Stimulated activated CD4-positive, alpha-beta T cell treated with anti-CD3 and anti-CD28 coated beads, Interleukin-2, amount 100 ng/mL, for 4 hours (primary cell): ENCODE data around the gene MAP2K2.
"Not testable (repeated sequence)": the region's sequence is repeated elsewhere in the genome, so short reads cannot be mapped to it uniquely, and the experiment has no call there.

Experiments
- DNase-seq: peaks from one replicate; pipeline ENCODE4 v3.0.0-alpha.2; 2020; ENCODE audit warnings: low read depth

Gene MAP2K2

GRCh38 chr19:4123615-4124568 lies at the start of gene MAP2K2:
Gene MAP2K2, minus strand, starts transcription at chr19:4124122. Its CDS starts 247 bp downstream, at chr19:4123875.
- DNase-seq: peak; percentile 93

DNA sequence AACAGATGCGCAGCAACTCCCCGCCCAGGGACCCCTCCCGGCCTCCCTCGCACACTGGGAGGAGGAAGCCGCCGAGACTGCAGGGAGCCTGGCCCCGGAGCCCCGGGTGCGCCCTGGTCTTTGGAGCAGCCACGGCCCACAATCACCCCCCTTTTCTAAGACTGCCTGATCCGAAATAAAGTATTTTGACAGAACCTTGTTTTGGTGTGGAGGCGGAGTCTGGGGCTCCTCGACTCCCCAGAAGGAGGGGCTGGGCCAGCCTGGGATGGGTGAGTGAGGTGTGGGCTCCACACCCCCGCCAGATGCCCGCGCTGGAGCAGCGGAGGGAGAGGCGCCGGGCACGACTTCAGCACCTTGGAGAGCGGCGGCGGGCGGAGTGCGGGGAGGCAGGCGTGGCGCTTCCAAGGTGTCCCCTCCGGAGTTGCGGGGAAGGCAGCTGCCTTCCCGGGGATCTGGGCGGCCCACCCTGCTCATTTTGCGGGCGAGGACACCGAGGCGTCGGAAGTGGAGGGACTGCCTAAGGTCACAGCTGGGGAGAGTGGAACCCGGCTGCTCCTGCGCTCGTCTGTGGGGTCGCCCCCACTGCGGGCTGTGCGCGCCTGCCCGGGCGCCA lies 49.0 kb upstream of the MAP2K2 start:
- peak; percentile 28 for DNase-seq

- DNase-seq: no peak
These were observed 47.8 kb upstream of the MAP2K2 start for GRCh38 chr19:4171676-4172075.

DNA sequence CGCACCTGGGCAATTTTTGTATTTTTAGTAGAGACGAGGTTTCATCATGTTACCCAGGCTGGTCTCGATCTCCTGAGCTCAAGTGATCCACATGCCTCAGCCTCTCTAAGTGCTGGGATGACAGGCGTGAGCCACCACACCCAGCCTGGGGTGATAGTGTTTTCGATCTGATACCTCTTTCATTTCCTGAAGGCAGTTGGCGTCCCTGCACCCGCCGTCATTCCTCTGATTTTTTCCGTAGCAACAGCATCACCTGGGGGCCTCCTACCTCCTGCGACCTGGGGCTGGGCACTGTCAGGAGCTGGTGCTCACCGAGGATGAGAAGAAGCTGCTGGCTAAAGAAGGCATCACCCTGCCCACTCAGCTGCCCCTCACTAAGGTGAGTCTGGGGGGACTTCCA lies 40.3 kb upstream of the MAP2K2 start:
- no peak for DNase-seq

GRCh38 chr19:4161415-4162077 lies 37.6 kb upstream of the MAP2K2 start:
- no peak for DNase-seq

DNA sequence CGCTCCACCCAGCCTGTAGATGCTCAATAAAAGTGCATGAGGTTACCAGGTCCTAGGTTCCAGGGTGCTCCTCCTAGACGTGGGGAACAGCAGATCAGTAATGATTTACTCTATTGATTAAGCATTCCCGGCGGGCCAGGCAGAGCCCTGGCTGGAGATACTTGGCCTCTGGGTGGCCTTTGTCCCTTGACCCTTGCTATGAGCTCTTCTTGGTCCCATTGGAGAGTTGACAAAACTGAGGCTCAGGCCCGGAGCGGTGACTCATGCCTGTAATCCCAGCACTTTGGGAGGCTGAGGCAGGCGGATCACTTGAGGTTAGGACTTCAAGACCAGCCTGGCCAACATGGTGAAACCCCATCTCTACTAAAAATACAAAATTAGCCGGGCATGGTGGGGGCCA lies 34.0 kb upstream of the MAP2K2 start:
- not testable (repeated sequence) for DNase-seq

GRCh38 chr19:4157164-4157563 lies 33.2 kb upstream of the MAP2K2 start:
- no peak for DNase-seq

- DNase-seq: no peak
These were observed 30.8 kb upstream of the MAP2K2 start for GRCh38 chr19:4154571-4155312.

DNA sequence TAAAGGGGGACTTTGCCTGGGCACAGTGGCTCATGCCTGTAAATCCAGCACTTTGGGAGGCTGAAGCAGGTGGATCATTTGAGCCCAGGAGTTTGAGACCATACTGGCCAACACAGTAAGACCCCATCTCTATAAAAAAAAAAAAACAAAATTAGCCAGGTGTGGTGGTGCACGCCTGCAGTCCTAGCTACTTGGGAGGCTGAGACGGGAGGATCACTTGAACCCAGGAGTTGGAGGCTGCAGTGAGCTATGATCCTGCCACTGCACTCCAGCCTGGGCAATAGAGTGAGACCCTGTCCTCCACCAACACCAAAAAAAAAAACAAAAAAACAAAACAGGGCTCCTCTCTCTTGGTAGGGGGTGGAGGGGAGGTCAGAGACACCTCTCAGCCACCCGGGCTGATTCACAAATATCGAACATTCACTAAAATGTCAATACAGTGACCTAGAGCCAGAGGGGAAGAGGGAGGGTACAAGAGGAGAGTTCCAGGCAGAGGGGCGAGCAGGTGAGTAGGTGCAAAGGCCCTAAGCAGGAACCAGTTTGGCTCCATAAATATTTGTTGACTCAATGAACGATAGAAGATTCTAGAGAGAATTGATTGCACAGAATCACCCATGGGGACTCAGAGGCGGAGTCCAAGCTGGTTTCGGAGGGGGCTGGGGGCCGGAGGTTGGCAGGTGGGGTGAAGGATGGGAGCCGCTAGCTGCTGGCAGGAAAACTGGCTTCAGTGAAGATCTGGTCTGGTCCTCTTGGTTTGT lies 28.5 kb upstream of the MAP2K2 start:
- DNase-seq: no peak

DNA sequence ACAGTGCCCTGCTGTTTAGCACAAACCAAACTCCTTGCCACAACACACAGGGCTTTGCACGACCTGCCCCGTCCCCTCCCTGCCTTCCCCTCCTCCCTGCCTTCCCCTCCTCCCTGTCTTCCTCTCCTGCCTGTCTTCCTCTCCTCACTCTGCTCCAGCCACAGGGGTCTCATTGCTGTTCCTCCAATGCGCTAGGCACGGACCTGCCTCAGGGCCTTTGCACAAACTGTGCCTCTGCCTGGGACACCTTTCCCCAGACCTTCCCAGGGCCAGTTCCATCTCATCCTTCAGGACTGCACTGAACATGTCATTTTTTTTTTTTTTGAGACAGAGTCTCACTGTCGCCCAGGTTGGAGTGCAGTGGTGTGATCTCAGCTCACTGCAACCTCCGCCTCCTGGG lies 27.7 kb upstream of the MAP2K2 start:
- DNase-seq: no peak

DNA sequence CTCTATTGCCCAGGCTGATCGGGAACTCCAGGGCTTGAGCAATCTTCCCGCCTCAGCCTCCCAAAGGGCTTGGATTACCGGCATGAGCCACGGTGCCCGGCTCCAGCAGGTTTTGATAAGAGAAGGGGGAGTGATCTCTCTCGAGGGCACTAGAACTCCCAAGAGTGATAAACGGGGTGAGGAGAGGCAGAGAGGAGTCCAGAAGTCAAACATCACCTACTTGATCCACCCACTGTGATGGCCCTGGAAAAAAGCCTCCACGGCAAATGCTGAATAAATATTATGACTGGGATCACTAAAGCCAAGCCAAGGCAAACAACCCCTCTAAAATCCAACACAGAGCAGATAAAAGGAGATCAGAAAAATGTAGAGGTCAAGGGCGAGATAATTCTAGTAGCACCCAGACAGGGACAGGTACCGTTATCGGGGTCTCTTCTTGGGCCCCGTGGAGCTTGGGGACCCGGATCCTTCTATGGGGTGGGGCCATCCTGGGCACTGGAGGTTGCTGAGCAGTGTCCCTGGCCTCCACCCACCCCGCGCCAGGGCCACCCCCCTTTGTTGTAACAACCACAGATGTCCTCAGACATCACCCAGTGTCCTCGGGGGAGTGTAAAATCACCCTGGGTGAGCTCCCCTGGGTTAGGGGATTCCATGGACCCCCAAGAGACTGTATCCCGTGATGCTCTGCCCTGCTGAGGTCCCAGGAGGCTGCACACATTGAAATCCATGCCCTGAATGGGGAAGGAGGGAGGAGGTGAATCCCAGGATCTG lies 25.8 kb upstream of the MAP2K2 start:
- DNase-seq: no peak

DNA sequence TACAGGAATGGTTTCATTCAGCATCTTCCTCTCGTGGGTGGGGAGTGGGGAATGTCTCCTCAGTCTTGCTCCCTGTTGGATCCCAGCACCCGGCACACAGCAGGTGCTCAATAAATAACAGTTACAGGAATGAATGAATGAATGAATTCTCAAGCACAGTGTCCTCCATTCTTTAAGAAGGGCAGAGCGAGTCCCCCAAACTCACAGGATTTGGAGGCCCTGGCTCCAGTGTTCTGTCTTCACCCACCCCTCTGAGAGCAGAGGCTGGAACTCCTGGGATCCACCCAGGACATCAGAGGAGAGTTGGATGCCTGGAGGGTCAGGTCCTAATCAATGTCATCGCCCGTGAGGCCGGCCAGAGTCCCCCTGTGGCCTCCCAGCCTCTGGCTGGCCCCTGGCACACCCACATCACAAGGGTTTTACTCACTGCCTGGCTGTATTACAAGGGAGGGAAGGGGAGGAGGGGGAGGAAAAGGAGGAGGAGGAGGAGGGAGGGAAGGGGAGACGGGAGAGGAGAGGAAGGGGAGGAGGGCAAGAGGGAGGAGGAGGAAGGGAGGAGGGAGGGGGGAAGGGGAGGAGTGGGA lies 20.8 kb upstream of the MAP2K2 start:
- no peak for DNase-seq

GRCh38 chr19:4142916-4143315 lies 19.0 kb upstream of the MAP2K2 start:
- not testable (repeated sequence) for DNase-seq

GRCh38 chr19:4140237-4140711 lies 16.4 kb upstream of the MAP2K2 start:
- DNase-seq: no peak

DNA sequence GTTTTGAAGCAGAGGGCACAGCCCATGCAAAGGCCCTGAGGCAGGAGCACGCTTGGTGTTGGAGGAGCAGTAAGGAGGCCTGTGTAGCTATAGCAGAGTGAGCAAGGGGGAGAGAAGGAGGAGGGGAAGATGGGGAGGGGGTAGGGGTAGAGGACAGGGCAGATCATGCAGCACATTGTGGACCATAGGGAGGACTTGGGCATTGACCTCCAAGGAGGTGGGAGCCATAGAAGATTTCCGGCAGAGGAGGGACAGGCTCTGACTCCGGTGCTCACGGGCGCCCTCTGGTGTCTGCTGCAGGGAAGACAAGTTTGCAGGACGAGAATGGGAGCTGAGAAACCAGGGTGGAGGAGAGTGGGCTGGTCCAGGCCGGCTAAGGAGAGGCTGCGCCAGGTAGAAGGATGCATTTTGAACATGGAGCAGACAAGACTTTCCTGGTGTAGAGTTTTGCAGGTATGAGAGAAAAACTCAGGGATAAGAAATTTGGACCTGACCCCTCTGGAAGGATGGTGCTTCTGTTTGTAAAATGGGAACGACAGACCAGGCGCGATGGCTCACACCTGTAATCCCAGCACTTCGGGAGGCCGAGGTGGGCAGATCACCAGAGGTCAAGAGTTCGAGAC lies 15.8 kb upstream of the MAP2K2 start:
- peak; percentile 80 for DNase-seq

- no peak for DNase-seq
These were observed 14.5 kb upstream of the MAP2K2 start for GRCh38 chr19:4138445-4138844.

- DNase-seq: no peak
These were observed 12.8 kb upstream of the MAP2K2 start for GRCh38 chr19:4136680-4137088.

- DNase-seq: not testable (repeated sequence)
These were observed 11.5 kb upstream of the MAP2K2 start for GRCh38 chr19:4135386-4135785.

- no peak for DNase-seq
These were observed 10.4 kb upstream of the MAP2K2 start for GRCh38 chr19:4134351-4134750.
